Mesenchymal stem cell (in vitro differentiated cells and primary cell): ENCODE results near the gene TRPM4.
A peak's percentile ranks its signal among the peaks of the same experiment; 100 is the strongest.

Experiments used
- DNase-seq: peaks from one replicate; pipeline ENCODE4 v3.0.0-alpha.2; 2013
- H2AFZ ChIP-seq: one replicate; pipeline ENCODE4 v1.6.1; 2013; ENCODE audit warnings: low read depth, mild to moderate bottlenecking, control low read depth, inconsistent platforms, low read length, moderate library complexity
- H2AK5ac ChIP-seq: 2 replicates; pipeline ENCODE4 v1.6.1; 2013; ENCODE audit warnings: low read length, moderate library complexity, mild to moderate bottlenecking, inconsistent platforms; ENCODE audit not compliant: severe bottlenecking
- H2BK120ac ChIP-seq: one replicate; pipeline ENCODE4 v1.6.1; 2013; ENCODE audit warnings: low read depth, mild to moderate bottlenecking, inconsistent platforms, low read length, moderate library complexity
- H2BK12ac ChIP-seq, 2 experiments: one replicate each; pipeline ENCODE4 v1.6.1; 2013; ENCODE audit warnings: inconsistent platforms in 2 of 2, low read length in 2 of 2, mild to moderate bottlenecking in 2 of 2, moderate library complexity in 2 of 2, control low read depth in 1 of 2
- H2BK15ac ChIP-seq: one replicate; pipeline ENCODE4 v1.6.1; 2013; ENCODE audit warnings: mild to moderate bottlenecking, low read depth, inconsistent platforms; ENCODE audit not compliant: poor library complexity, severe bottlenecking
- H2BK5ac ChIP-seq: 2 replicates; pipeline ENCODE4 v1.6.1; 2013; ENCODE audit warnings: low read depth, mild to moderate bottlenecking, low read length, control low read depth, inconsistent platforms; ENCODE audit not compliant: poor library complexity, severe bottlenecking
- H3K14ac ChIP-seq, 2 experiments: one replicate each; pipeline ENCODE4 v1.6.1; 2013; ENCODE audit warnings: inconsistent platforms in 2 of 2, low read length in 2 of 2, control low read depth in 1 of 2, mild to moderate bottlenecking in 1 of 2, moderate library complexity in 1 of 2
- H3K18ac ChIP-seq, 2 experiments: one replicate each; pipeline ENCODE4 v1.6.1; 2013; ENCODE audit warnings: inconsistent platforms in 2 of 2, low read length in 2 of 2, control low read depth in 1 of 2, low read depth in 1 of 2, mild to moderate bottlenecking in 1 of 2
- H3K23ac ChIP-seq, 2 experiments: one replicate each; pipeline ENCODE4 v1.6.1; 2013; ENCODE audit warnings: inconsistent platforms in 2 of 2, low read length in 2 of 2, mild to moderate bottlenecking in 2 of 2, moderate library complexity in 2 of 2, control low read depth in 1 of 2
- H3K27ac ChIP-seq: 2 replicates; pipeline ENCODE4 v1.5.1; 2013; ENCODE audit warnings: mild to moderate bottlenecking, moderate library complexity, low read length, control low read depth, inconsistent platforms; ENCODE audit not compliant: poor library complexity, severe bottlenecking
- H3K27me3 ChIP-seq, 2 experiments: 2 replicates each; pipeline versions ENCODE4 v1.6.1 to v1.7.0; 2013; ENCODE audit warnings: low read length in 2 of 2, mild to moderate bottlenecking in 2 of 2, moderate library complexity in 2 of 2, control low read depth in 1 of 2, inconsistent platforms in 1 of 2; ENCODE audit not compliant: control insufficient read depth in 1 of 2, insufficient read depth in 1 of 2
- H3K36me3 ChIP-seq, 2 experiments: 2 replicates each; pipeline versions ENCODE4 v1.6.1 to v1.7.0; 2013; ENCODE audit warnings: low read length in 2 of 2, control low read depth in 1 of 2, inconsistent platforms in 1 of 2, low read depth in 1 of 2, mild to moderate bottlenecking in 1 of 2; ENCODE audit not compliant: insufficient read depth in 2 of 2, control insufficient read depth in 1 of 2
- H3K4ac ChIP-seq, 2 experiments: one replicate each; pipeline ENCODE4 v1.6.1; 2013; ENCODE audit warnings: inconsistent platforms in 2 of 2, low read length in 2 of 2, mild to moderate bottlenecking in 2 of 2, moderate library complexity in 2 of 2, control low read depth in 1 of 2, low read depth in 1 of 2
- H3K4me1 ChIP-seq: 2 replicates; pipeline ENCODE4 v1.6.1; 2013; ENCODE audit warnings: low read depth, low read length, control low read depth; ENCODE audit not compliant: control insufficient read depth, insufficient read depth
- H3K4me2 ChIP-seq: 2 replicates; pipeline ENCODE4 v1.6.1; 2013; ENCODE audit warnings: low read length, mild to moderate bottlenecking, inconsistent platforms; ENCODE audit not compliant: poor library complexity, severe bottlenecking
- H3K4me3 ChIP-seq, 2 experiments: 2 replicates each; pipeline versions ENCODE4 v1.5.1 to v1.7.0; 2013; ENCODE audit warnings: low read length in 2 of 2, mild to moderate bottlenecking in 2 of 2, control low read depth in 1 of 2, low read depth in 1 of 2; ENCODE audit not compliant: insufficient read depth in 1 of 2
- H3K79me1 ChIP-seq: replicated peaks from 2 replicates; pipeline ENCODE4 v1.6.1; 2013; ENCODE audit warnings: mild to moderate bottlenecking, control low read depth, low read length, inconsistent platforms; ENCODE audit not compliant: poor library complexity, severe bottlenecking
- H3K9ac ChIP-seq: 2 replicates; pipeline ENCODE4 v1.7.0; 2013; ENCODE audit warnings: mild to moderate bottlenecking, low read length, moderate library complexity
- H3K9me3 ChIP-seq: 2 replicates; pipeline ENCODE4 v1.7.0; 2013; ENCODE audit warnings: mild to moderate bottlenecking, low read length; ENCODE audit not compliant: control insufficient read depth
- H4K8ac ChIP-seq: one replicate; pipeline ENCODE4 v1.6.1; 2013; ENCODE audit warnings: inconsistent platforms, mild to moderate bottlenecking, low read length, moderate library complexity
- H4K91ac ChIP-seq: one replicate; pipeline ENCODE4 v1.6.1; 2013; ENCODE audit warnings: mild to moderate bottlenecking, low read length, inconsistent platforms
- WGBS: methylation state at CpG from one replicate; pipeline ENCODE4 v1.1.7; 2013; ENCODE audit warnings: mixed read lengths; 5-methylcytosine and 5-hydroxymethylcytosine counted together

The TRPM4 gene

GRCh38 chr19:49233163-49233562 is 75.6 kb downstream of the TRPM4 start:
- Histone ChIP-seq H3K18ac (no peak overlapping the region), H3K4ac (no peak overlapping the region), H2BK15ac (no peak overlapping the region), H2BK5ac (no peak overlapping the region), H2AFZ (no peak overlapping the region), H3K14ac (no peak overlapping the region), H3K4me1 (peaks cover 2% of the 10 kb centered on the region), H2BK12ac (no peak overlapping the region), H2BK120ac (no peak overlapping the region), H3K36me3 (no peaks in the 10 kb centered on the region), H3K9me3 (no peaks in the 10 kb centered on the region), H3K79me1 (no peaks in the 10 kb centered on the region), H3K27me3 (peaks cover 0 to 21% of the 10 kb centered on the region in 2 experiments), H4K8ac (no peak overlapping the region), H3K9ac (no peak overlapping the region), H3K27ac (no peak overlapping the region), H3K23ac (no peak overlapping the region), H3K4me3 (no peak overlapping the region), H3K4me2 (no peak overlapping the region), H4K91ac (no peak overlapping the region), H2AK5ac (no peak overlapping the region)
- 89% methylated on average over 1 of the region's 1 CpG for WGBS
- DNase-seq: no peak

DNA sequence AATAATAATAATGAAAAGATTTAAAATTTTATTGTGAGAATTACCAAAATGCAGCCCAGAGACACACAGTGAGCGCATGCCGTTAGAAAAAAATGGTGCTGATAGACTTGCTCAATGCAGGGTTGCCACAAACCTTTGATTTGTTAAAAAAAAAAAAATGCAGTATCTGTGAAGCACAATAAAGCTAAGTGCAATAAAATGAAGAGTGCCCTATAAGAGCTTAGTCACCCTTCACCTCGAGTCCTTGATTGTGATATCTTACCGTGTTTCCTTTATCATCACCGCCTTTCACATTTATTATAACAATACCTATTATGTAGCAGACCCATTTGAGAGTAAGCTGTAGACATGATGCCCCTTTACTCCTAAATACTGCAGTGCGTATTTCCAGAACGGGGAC is 84.2 kb downstream of the TRPM4 start:
- H2BK5ac ChIP-seq: no peak overlapping the region
- H3K4me2 ChIP-seq: no peak overlapping the region
- no peak overlapping the region for H3K23ac ChIP-seq
- no peak overlapping the region for H4K91ac ChIP-seq
- H3K14ac ChIP-seq: no peak overlapping the region
- H3K36me3 ChIP-seq: no peaks in the 10 kb centered on the region
- no peak overlapping the region for H3K27ac ChIP-seq
- H3K4me3 ChIP-seq: no peak overlapping the region
- no peaks in the 10 kb centered on the region for H3K79me1 ChIP-seq
- H4K8ac ChIP-seq: no peak overlapping the region
- no peak overlapping the region for H3K9ac ChIP-seq
- H3K18ac ChIP-seq: no peak overlapping the region
- no peaks in the 10 kb centered on the region for H3K4me1 ChIP-seq
- WGBS: 89% methylated on average over 6 of the region's 7 CpGs
- H2AK5ac ChIP-seq: no peak overlapping the region
- no peak for DNase-seq
- no peaks in the 10 kb centered on the region for H3K9me3 ChIP-seq
- H2BK12ac ChIP-seq: no peak overlapping the region
- no peak overlapping the region for H2BK120ac ChIP-seq
- no peak overlapping the region for H2AFZ ChIP-seq
- no peak overlapping the region for H2BK15ac ChIP-seq
- peaks cover 0 to 6% of the 10 kb centered on the region in 2 experiments for H3K27me3 ChIP-seq
- no peak overlapping the region for H3K4ac ChIP-seq

GRCh38 chr19:49243129-49243528 is 85.5 kb downstream of the TRPM4 start:
- Histone ChIP-seq H4K8ac (no peak overlapping the region), H3K4ac (no peak overlapping the region), H3K79me1 (no peaks in the 10 kb centered on the region), H3K27ac (no peak overlapping the region), H3K9me3 (no peaks in the 10 kb centered on the region), H3K4me1 (no peaks in the 10 kb centered on the region), H3K23ac (no peak overlapping the region), H3K27me3 (peaks cover 0 to under 1% of the 10 kb centered on the region in 2 experiments), H2AK5ac (no peak overlapping the region), H3K9ac (no peak overlapping the region), H3K4me3 (no peak overlapping the region), H3K18ac (no peak overlapping the region), H2BK120ac (no peak overlapping the region), H2BK12ac (no peak overlapping the region), H3K4me2 (no peak overlapping the region), H3K14ac (no peak overlapping the region), H2BK15ac (no peak overlapping the region), H4K91ac (no peak overlapping the region), H2AFZ (no peak overlapping the region), H2BK5ac (no peak overlapping the region), H3K36me3 (no peaks in the 10 kb centered on the region)
- WGBS: 73% methylated on average over 1 of the region's 6 CpGs
- no peak for DNase-seq

GRCh38 chr19:49243726-49244125 is 86.1 kb downstream of the TRPM4 start:
- Histone ChIP-seq H2BK12ac (no peak overlapping the region), H3K4me2 (no peak overlapping the region), H2BK15ac (peak overlapping the region; percentile 26), H3K4me3 (no peak overlapping the region), H4K8ac (no peak overlapping the region), H3K14ac (no peak overlapping the region), H3K9ac (no peak overlapping the region), H2AK5ac (no peak overlapping the region), H3K23ac (no peak overlapping the region), H2BK5ac (no peak overlapping the region), H3K79me1 (no peaks in the 10 kb centered on the region), H3K9me3 (no peaks in the 10 kb centered on the region), H3K27me3 (no peaks in the 10 kb centered on the region), H4K91ac (no peak overlapping the region), H3K4me1 (no peaks in the 10 kb centered on the region), H2AFZ (no peak overlapping the region), H3K27ac (no peak overlapping the region), H3K4ac (no peak overlapping the region), H3K18ac (no peak overlapping the region), H3K36me3 (no peaks in the 10 kb centered on the region), H2BK120ac (no peak overlapping the region)
- 95% methylated on average over 8 of the region's 11 CpGs for WGBS
- no peak for DNase-seq
